IMR-90 (cell line): ENCODE measurements around the gene MAGI2. TPM values are rescaled to one million over a fixed set of nuclear protein-coding genes. Genes with fewer than 3 reads are reported as not detected.

ENCODE experiments used
- ATAC-seq: fragments of 200-7000 bp; cut with Tn5 transposase; 2 replicates; pipeline ENCODE4 v1.9.1; 2020; ENCODE audit warnings: low read depth, mild to moderate bottlenecking, moderate library complexity
- BruUV-seq: library from RNA; stranded (reverse); fragments of 400-500 nt; replicated peaks from 2 replicates; lab custom pipeline; 2021; lab: Mats Ljungman, UMichigan
- CTCF ChIA-PET: fragments of 300-600 bp; formaldehyde crosslinking; extraction: SDS; loops from one replicate; lab custom pipeline; 2021; ENCODE audit warnings: antibody characterized with exemption; lab: Yijun Ruan, JAX
- POLR2A ChIA-PET: fragments of 300-600 bp; sonication (Branson Sonifier 250); formaldehyde crosslinking; loops from one replicate; lab custom pipeline; 2022; ENCODE audit warnings: antibody characterized with exemption; ENCODE audit not compliant: unreplicated experiment; lab: Charles Lee
- DNase-seq: peaks from one replicate; pipeline ENCODE4 v3.0.0; 2013
- H2AFZ ChIP-seq: replicated peaks from 2 replicates; pipeline ENCODE3; 2013; ENCODE audit warnings: low read length, mild to moderate bottlenecking; ENCODE audit not compliant: poor library complexity
- H2AK5ac ChIP-seq: 2 replicates; pipeline ENCODE4 v1.6.1; 2013; ENCODE audit warnings: low read depth, low read length, inconsistent platforms
- H2AK9ac ChIP-seq: replicated peaks from 2 replicates; pipeline ENCODE3; 2013; ENCODE audit warnings: mild to moderate bottlenecking, low read depth, low read length, moderate library complexity; ENCODE audit not compliant: poor library complexity
- H2BK120ac ChIP-seq: 2 replicates; pipeline ENCODE4 v1.6.1; 2013; ENCODE audit warnings: low read depth, low read length, inconsistent platforms
- H2BK15ac ChIP-seq: 3 replicates; pipeline ENCODE4 v1.6.1; 2013; ENCODE audit warnings: low read depth, low read length, inconsistent platforms
- H2BK20ac ChIP-seq: 2 replicates; pipeline ENCODE4 v1.6.1; 2013; ENCODE audit warnings: low read depth, mild to moderate bottlenecking, inconsistent platforms, low read length, moderate library complexity
- H2BK5ac ChIP-seq: 2 replicates; pipeline ENCODE4 v1.6.1; 2013; ENCODE audit warnings: mild to moderate bottlenecking, low read depth, low read length, inconsistent platforms; ENCODE audit not compliant: poor library complexity, severe bottlenecking
- H3K14ac ChIP-seq: replicated peaks from 2 replicates; pipeline ENCODE4 v1.6.1; 2013; ENCODE audit warnings: low read depth, low read length, inconsistent platforms
- H3K18ac ChIP-seq: 2 replicates; pipeline ENCODE4 v1.6.1; 2013; ENCODE audit warnings: low read depth, low read length, control low read depth
- H3K23ac ChIP-seq: 2 replicates; pipeline ENCODE4 v1.6.1; 2013; ENCODE audit warnings: low read depth, low read length, inconsistent platforms
- H3K27ac ChIP-seq: 2 replicates; pipeline ENCODE4 v1.5.1; 2013; ENCODE audit warnings: mild to moderate bottlenecking, control low read depth, low read length; ENCODE audit not compliant: insufficient read depth
- H3K27me3 ChIP-seq: 2 replicates; pipeline ENCODE4 v1.6.1; 2013; ENCODE audit warnings: low read length; ENCODE audit not compliant: control insufficient read depth, insufficient read depth
- H3K36me3 ChIP-seq: 2 replicates; pipeline ENCODE4 v1.6.1; 2013; ENCODE audit warnings: low read length, mixed read lengths; ENCODE audit not compliant: control insufficient read depth, insufficient read depth
- H3K4ac ChIP-seq: 2 replicates; pipeline ENCODE4 v1.6.1; 2013; ENCODE audit warnings: low read depth, low read length, inconsistent platforms
- H3K4me1 ChIP-seq: 2 replicates; pipeline ENCODE4 v1.6.1; 2013; ENCODE audit warnings: low read length, mixed read lengths; ENCODE audit not compliant: control insufficient read depth, insufficient read depth
- H3K4me2 ChIP-seq: 2 replicates; pipeline ENCODE4 v1.6.1; 2013; ENCODE audit warnings: low read depth, mild to moderate bottlenecking, control low read depth, low read length, moderate library complexity
- H3K4me3 ChIP-seq: 2 replicates; pipeline ENCODE4 v1.5.1; 2013; ENCODE audit warnings: low read depth, mild to moderate bottlenecking, control low read depth, low read length, moderate library complexity; ENCODE audit not compliant: insufficient read depth
- H3K56ac ChIP-seq: 2 replicates; pipeline ENCODE4 v1.6.1; 2013; ENCODE audit warnings: low read length, inconsistent platforms; ENCODE audit not compliant: insufficient read depth; ENCODE audit errors: extremely low read depth
- H3K79me1 ChIP-seq, 2 experiments: 2 replicates each; pipeline ENCODE4 v1.6.1; 2013; ENCODE audit warnings: low read length in 2 of 2, inconsistent platforms in 1 of 2, low read depth in 1 of 2
- H3K9ac ChIP-seq: 2 replicates; pipeline ENCODE4 v1.6.1; 2013; ENCODE audit warnings: low read depth, low read length, control low read depth
- H3K9me1 ChIP-seq: 2 replicates; pipeline ENCODE4 v1.6.1; 2013; ENCODE audit warnings: low read length, inconsistent platforms; ENCODE audit not compliant: insufficient read depth
- H3K9me3 ChIP-seq: 2 replicates; pipeline ENCODE4 v1.6.1; 2013; ENCODE audit warnings: low read length; ENCODE audit not compliant: control insufficient read depth, insufficient read depth
- H4K20me1 ChIP-seq: 2 replicates; pipeline ENCODE4 v1.6.1; 2013; ENCODE audit warnings: low read length, inconsistent platforms; ENCODE audit not compliant: insufficient read depth
- H4K5ac ChIP-seq: 2 replicates; pipeline ENCODE4 v1.6.1; 2013; ENCODE audit warnings: mild to moderate bottlenecking, low read depth, low read length, control low read depth
- H4K8ac ChIP-seq, 2 experiments: 2 replicates each; pipeline ENCODE4 v1.6.1; 2013; ENCODE audit warnings: low read depth in 2 of 2, low read length in 2 of 2, control low read depth in 1 of 2, inconsistent platforms in 1 of 2
- H4K91ac ChIP-seq: 2 replicates; pipeline ENCODE4 v1.6.1; 2013; ENCODE audit warnings: low read depth, low read length, inconsistent platforms; ENCODE audit not compliant: insufficient read depth
- BHLHE40 ChIP-seq: fragments of 150-350 bp; IDR thresholded peaks from 2 replicates; pipeline ENCODE4 v1.6.1; 2016; ENCODE audit warnings: mild to moderate bottlenecking, low read depth, low read length
- CEBPB ChIP-seq: IDR thresholded peaks from 2 replicates; pipeline ENCODE4 v1.6.1; 2012; ENCODE audit warnings: low read depth, low read length, improper control_type of control experiment
- CHD1 ChIP-seq: IDR thresholded peaks from 2 replicates; pipeline ENCODE4 v1.6.1; 2012; ENCODE audit warnings: low read depth, low read length, improper control_type of control experiment
- FOS ChIP-seq: fragments of 150-350 bp; IDR thresholded peaks from 2 replicates; pipeline ENCODE4 v1.6.1; 2016; ENCODE audit warnings: low read depth, low read length
- RCOR1 ChIP-seq: IDR thresholded peaks from 2 replicates; pipeline ENCODE4 v1.6.1; 2012; ENCODE audit warnings: mild to moderate bottlenecking, low read length, improper control_type of control experiment; ENCODE audit not compliant: insufficient replicate concordance
- SMC3 ChIP-seq: fragments of 150-350 bp; IDR thresholded peaks from 2 replicates; pipeline ENCODE4 v1.6.1; 2016; ENCODE audit warnings: low read depth, mild to moderate bottlenecking, antibody characterized with exemption, low read length, moderate library complexity
- USF2 ChIP-seq: fragments of 150-350 bp; IDR thresholded peaks from 2 replicates; pipeline ENCODE4 v1.6.1; 2017; ENCODE audit warnings: mild to moderate bottlenecking, antibody characterized with exemption, low read length, low read depth
- WGBS, 2 experiments: methylation state at CpG; one replicate each; pipeline versions ENCODE4 v1.1.5 to v1.1.7; 2013; ENCODE audit warnings: missing lambda C conversion rate in 2 of 2; ENCODE audit not compliant: insufficient read length in 1 of 2; ENCODE audit errors: extremely low coverage in 2 of 2; 5-methylcytosine and 5-hydroxymethylcytosine counted together
- dilution Hi-C: fragments of 300-500 bp; cut with HindIII; formaldehyde crosslinking; loops from one replicate; pipeline ENCODE4 v1.14.3; 2018; ENCODE audit warnings: low sequenced_read_pairs; ENCODE audit not compliant: unreplicated experiment
- in situ Hi-C: fragments of 300-500 bp; cut with MboI; formaldehyde crosslinking; loops from 3 replicates; pipeline ENCODE4 v1.14.3; 2019; ENCODE audit warnings: low sequenced_read_pairs, inconsistent platforms, mixed read lengths
- intact Hi-C: fragments of 100-400 bp; cut with micrococcal nuclease; formaldehyde crosslinking; loops from 2 replicates; pipeline ENCODE4 v1.10.0; 2022
- polyA plus RNA-seq, 3 experiments: library from polyadenylated mRNA; depleted of rRNA; stranded (reverse); fragments of >200 nt; gene quantifications; 2 replicates each; pipeline ENCODE4 v1.2.3, GENCODE V29; 2012; ENCODE audit warnings: low replicate concordance in 1 of 3
- total RNA-seq: library from RNA; depleted of rRNA; stranded (reverse); fragments of >200 nt; gene quantifications from 2 replicates; pipeline ENCODE4 v1.2.3, GENCODE V29; 2012

Gene MAGI2
- total and polyA plus RNA-seq, 2 of the 4 experiments (the other 2 are of a cell fraction) = 2.5 to 17.9 TPM

GRCh38 chr7:78437118-78437517, 1016.3 kb downstream of the MAGI2 start:
- H3K79me1 ChIP-seq = no peaks in the 10 kb centered on the region
- peaks cover 9% of the 10 kb centered on the region for H3K4me1 ChIP-seq
- H4K5ac ChIP-seq = no peak overlapping the region
- ChIA-PET CTCF (no interaction called here), POLR2A (interaction anchor here (1.0 kb wide), 1 partner anchor 24 kb away, joined by 4 read pairs; no protein-coding TSS in a partner anchor)
- dilution Hi-C loops = no loop called here
- H2BK5ac ChIP-seq = peak overlapping the region; percentile 48
- peak overlapping the region; percentile 28; the same call in 1 of the 2 replicates for H3K9ac ChIP-seq
- DNase-seq (peak; percentile 78), ATAC-seq (peak; percentile 90)
- H4K8ac ChIP-seq = peak overlapping the region; percentile 10 to 61; a peak in 2 of 4 replicates
- in situ Hi-C loops = no loop called here
- H4K20me1 ChIP-seq = no peaks in the 10 kb centered on the region
- no peak overlapping the region for H2AK9ac ChIP-seq
- peak overlapping the region; percentile 85 for H2BK120ac ChIP-seq
- H3K4me2 ChIP-seq = peak overlapping the region; percentile 72
- peak overlapping the region; percentile 56 for H4K91ac ChIP-seq
- peak overlapping the region; percentile 87 for H3K14ac ChIP-seq
- H3K27me3 ChIP-seq = no peaks in the 10 kb centered on the region
- peak overlapping the region; percentile 80 for H3K4ac ChIP-seq
- no peaks in the 10 kb centered on the region for H3K36me3 ChIP-seq
- H2BK20ac ChIP-seq = peak overlapping the region; percentile 71
- peak overlapping the region; percentile 43; the same call in 1 of the 2 replicates for H3K27ac ChIP-seq
- no CpG with 5 or more reads among the region's 5 CpGs for WGBS, 2 experiments
- H3K56ac ChIP-seq = 0 out of 2 replicates have a peak overlapping the region, but pooled peaks have one; percentile 62
- TF ChIP-seq CHD1 (no peak), CEBPB (peak; percentile 72), FOS (peak; percentile 58; the same call in 1 of the 2 replicates), USF2 (peak; percentile 15; the same call in 1 of the 2 replicates), RCOR1 (peak; percentile 25), SMC3 (no peak), BHLHE40 (peak; percentile 95)
- H2AK5ac ChIP-seq = peak overlapping the region; percentile 85
- H2BK15ac ChIP-seq = peak overlapping the region; percentile 67; the same call in 2 of the 3 replicates
- H3K9me1 ChIP-seq = peaks cover 10% of the 10 kb centered on the region
- BruUV-seq = no TSS peak
- H3K18ac ChIP-seq = peak overlapping the region; percentile 45; the same call in 1 of the 2 replicates
- no peak overlapping the region for H3K4me3 ChIP-seq
- H3K9me3 ChIP-seq = no peaks in the 10 kb centered on the region
- H3K23ac ChIP-seq = peak overlapping the region; percentile 49; the same call in 1 of the 2 replicates
- intact Hi-C loops = no loop called here
- H2AFZ ChIP-seq = peak overlapping the region; percentile 69
